ENCODE results near the gene UVRAG.
"Not testable (repeated sequence)": the region's sequence is repeated elsewhere in the genome, so short reads cannot be mapped to it uniquely, and the experiment has no call there.

UVRAG gene

GRCh38 chr11:75930534-75930933 lies 115.5 kb downstream of the UVRAG start:
- no peak for DNase-seq

- DNase-seq, result no peak
These were observed 116.1 kb downstream of the UVRAG start for GRCh38 chr11:75931124-75931523.

GRCh38 chr11:75933736-75934135 lies 118.7 kb downstream of the UVRAG start:
- DNase-seq, result peak; percentile 22

GRCh38 chr11:75934851-75935250 lies 119.8 kb downstream of the UVRAG start:
- DNase-seq, result no peak

- no peak for DNase-seq
These were observed 123.5 kb downstream of the UVRAG start for GRCh38 chr11:75938543-75938942.

- no peak for DNase-seq
These were observed 124.5 kb downstream of the UVRAG start for GRCh38 chr11:75939516-75939915.

- DNase-seq, result peak; percentile 21
These were observed 125.0 kb downstream of the UVRAG start for GRCh38 chr11:75939992-75940391.

- DNase-seq, result no peak
These were observed 125.9 kb downstream of the UVRAG start for GRCh38 chr11:75940911-75941310.

GRCh38 chr11:75944515-75944914 lies 129.5 kb downstream of the UVRAG start:
- DNase-seq, result no peak

GRCh38 chr11:75945446-75945845 lies 130.4 kb downstream of the UVRAG start:
- DNase-seq, result no peak

- DNase-seq, result no peak
These were observed 130.9 kb downstream of the UVRAG start for GRCh38 chr11:75945947-75946346.

GRCh38 chr11:75946531-75947530 lies 131.8 kb downstream of the UVRAG start:
- DNase-seq, result peak; percentile 26

- no peak for DNase-seq
These were observed 134.1 kb downstream of the UVRAG start for GRCh38 chr11:75949023-75949672.

GRCh38 chr11:75950141-75950540 lies 135.1 kb downstream of the UVRAG start:
- DNase-seq, result no peak

GRCh38 chr11:75954039-75954438 lies 139.0 kb downstream of the UVRAG start:
- no peak for DNase-seq

GRCh38 chr11:75955443-75955842 lies 140.4 kb downstream of the UVRAG start:
- no peak for DNase-seq

GRCh38 chr11:75959540-75959939 lies 144.5 kb downstream of the UVRAG start:
- DNase-seq, result no peak

GRCh38 chr11:75964071-75964470 lies 149.1 kb downstream of the UVRAG start:
- DNase-seq, result no peak

- peak; percentile 65 for DNase-seq
These were observed 151.7 kb downstream of the UVRAG start for GRCh38 chr11:75966537-75967287.

- DNase-seq, result no peak
These were observed 153.1 kb downstream of the UVRAG start for GRCh38 chr11:75968021-75968625.

GRCh38 chr11:75969626-75970308 lies 154.8 kb downstream of the UVRAG start:
- no peak for DNase-seq

GRCh38 chr11:75973710-75974109 lies 158.7 kb downstream of the UVRAG start:
- DNase-seq, result not testable (repeated sequence)
